ENCODE data around the gene ARHGAP24.

GRCh38 chr4:85457752-85458467 is 17.0 kb upstream of the ARHGAP24 start:
- TF ChIP-seq FOS (IDR thresholded peaks at IDR 0.05; ENCODE audit: borderline replicate concordance, extremely low read depth, insufficient read length): no peak
- no peak for TF ChIP-seq RFX5 (IDR thresholded peaks at IDR 0.05; ENCODE audit: low read depth, low read length)
- TF ChIP-seq MAX (IDR thresholded peaks at IDR 0.05; ENCODE audit: low read depth, low read length): no peak
- no peak for TF ChIP-seq POLR2AphosphoS5 (IDR thresholded peaks at IDR 0.05; ENCODE audit: low read length)
- TF ChIP-seq, protein P1, sequence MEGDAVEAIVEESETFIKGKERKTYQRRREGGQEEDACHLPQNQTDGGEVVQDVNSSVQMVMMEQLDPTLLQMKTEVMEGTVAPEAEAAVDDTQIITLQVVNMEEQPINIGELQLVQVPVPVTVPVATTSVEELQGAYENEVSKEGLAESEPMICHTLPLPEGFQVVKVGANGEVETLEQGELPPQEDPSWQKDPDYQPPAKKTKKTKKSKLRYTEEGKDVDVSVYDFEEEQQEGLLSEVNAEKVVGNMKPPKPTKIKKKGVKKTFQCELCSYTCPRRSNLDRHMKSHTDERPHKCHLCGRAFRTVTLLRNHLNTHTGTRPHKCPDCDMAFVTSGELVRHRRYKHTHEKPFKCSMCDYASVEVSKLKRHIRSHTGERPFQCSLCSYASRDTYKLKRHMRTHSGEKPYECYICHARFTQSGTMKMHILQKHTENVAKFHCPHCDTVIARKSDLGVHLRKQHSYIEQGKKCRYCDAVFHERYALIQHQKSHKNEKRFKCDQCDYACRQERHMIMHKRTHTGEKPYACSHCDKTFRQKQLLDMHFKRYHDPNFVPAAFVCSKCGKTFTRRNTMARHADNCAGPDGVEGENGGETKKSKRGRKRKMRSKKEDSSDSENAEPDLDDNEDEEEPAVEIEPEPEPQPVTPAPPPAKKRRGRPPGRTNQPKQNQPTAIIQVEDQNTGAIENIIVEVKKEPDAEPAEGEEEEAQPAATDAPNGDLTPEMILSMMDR (IDR thresholded peaks at IDR 0.05 in 2 of 3, conservative IDR thresholded peaks at IDR 0.05 in 1 of 3; ENCODE audit: control insufficient read depth in 2 of 3, extremely low read depth in 1 of 3, insufficient read depth in 1 of 3, low read depth in 3 of 3, low read length in 3 of 3): no peak
- no peak for TF ChIP-seq SP1 (IDR thresholded peaks at IDR 0.05; ENCODE audit: low read depth, low read length)
- no peak for TF ChIP-seq HCFC1 (IDR thresholded peaks at IDR 0.05; ENCODE audit: low read length)
- no peak for TF ChIP-seq CHD1 (IDR thresholded peaks at IDR 0.05; ENCODE audit: low read depth, low read length)
- no peak for TF ChIP-seq BACH1 (IDR thresholded peaks at IDR 0.05; ENCODE audit: borderline replicate concordance)
- no peak for TF ChIP-seq POU2F2 (IDR thresholded peaks at IDR 0.05; ENCODE audit: borderline replicate concordance, low read depth, low read length)
